T-helper 1 cell treated with Interleukin-12 subunit alpha and Interleukin-12 subunit beta and Interleukin-4 antibody, amounts not matched to agents 30 μg/mL and 1 μg/mL, for 36 hours (primary cell): ENCODE measurements around the gene ZNF345.

Experiments used
- H3K27ac Mint-ChIP-seq: one replicate; pipeline ENCODE4 v1.8.0; 2021; ENCODE audit warnings: mild to moderate bottlenecking, mixed read lengths
- H3K27me3 Mint-ChIP-seq: one replicate; pipeline ENCODE4 v1.8.0; 2021; ENCODE audit warnings: low read depth, mixed read lengths
- H3K36me3 Mint-ChIP-seq: one replicate; pipeline ENCODE4 v1.8.0; 2021; ENCODE audit warnings: low read depth, mixed read lengths
- H3K4me1 Mint-ChIP-seq: one replicate; pipeline ENCODE4 v1.8.0; 2021; ENCODE audit warnings: low read depth, mixed read lengths
- H3K4me3 Mint-ChIP-seq: one replicate; pipeline ENCODE4 v1.8.0; 2021; ENCODE audit warnings: mild to moderate bottlenecking, moderate library complexity, mixed read lengths
- H3K9me3 Mint-ChIP-seq: one replicate; pipeline ENCODE4 v1.8.0; 2021; ENCODE audit warnings: mixed read lengths

Gene ZNF345

GRCh38 chr19:36850559-36851442 is at the start of gene ZNF345:
Gene ZNF345, plus strand, starts transcription at chr19:36850876. Its CDS starts 25,955 bp downstream, at chr19:36876831.
- H3K27me3 Mint-ChIP-seq = no peaks in the 10 kb centered on the region
- H3K36me3 Mint-ChIP-seq = peaks cover 29% of the 10 kb centered on the region
- no peak within 1 kb of the TSS for H3K27ac Mint-ChIP-seq
- H3K9me3 Mint-ChIP-seq = peaks cover 30% of the 10 kb centered on the region
- H3K4me1 Mint-ChIP-seq = peaks cover 4% of the 10 kb centered on the region
- H3K4me3 Mint-ChIP-seq = no peak within 1 kb of the TSS

GRCh38 chr19:36805364-36805763 is 45.3 kb upstream of the ZNF345 start:
- H3K27me3 Mint-ChIP-seq = no peaks in the 10 kb centered on the region
- no peak overlapping the region for H3K27ac Mint-ChIP-seq
- H3K36me3 Mint-ChIP-seq = peaks cover 2% of the 10 kb centered on the region
- H3K4me3 Mint-ChIP-seq = no peak overlapping the region
- H3K9me3 Mint-ChIP-seq = peaks cover 43% of the 10 kb centered on the region
- no peaks in the 10 kb centered on the region for H3K4me1 Mint-ChIP-seq

- no peaks in the 10 kb centered on the region for H3K27me3 Mint-ChIP-seq
- no peak overlapping the region for H3K4me3 Mint-ChIP-seq
- peaks cover 55% of the 10 kb centered on the region for H3K9me3 Mint-ChIP-seq
- peaks cover 5% of the 10 kb centered on the region for H3K36me3 Mint-ChIP-seq
- no peak overlapping the region for H3K27ac Mint-ChIP-seq
- H3K4me1 Mint-ChIP-seq = no peaks in the 10 kb centered on the region
Measured at GRCh38 chr19:36807029-36807428, 43.6 kb upstream of the ZNF345 start.

GRCh38 chr19:36819130-36819630 is 31.5 kb upstream of the ZNF345 start:
- Mint-ChIP-seq H3K9me3 (peaks cover 54% of the 10 kb centered on the region), H3K4me1 (no peaks in the 10 kb centered on the region), H3K27me3 (no peaks in the 10 kb centered on the region), H3K36me3 (peaks cover 45% of the 10 kb centered on the region), H3K4me3 (no peak overlapping the region), H3K27ac (no peak overlapping the region)

- peaks cover 60% of the 10 kb centered on the region for H3K36me3 Mint-ChIP-seq
- H3K4me3 Mint-ChIP-seq = no peak overlapping the region
- H3K27ac Mint-ChIP-seq = no peak overlapping the region
- peaks cover 65% of the 10 kb centered on the region for H3K9me3 Mint-ChIP-seq
- no peaks in the 10 kb centered on the region for H3K27me3 Mint-ChIP-seq
- no peaks in the 10 kb centered on the region for H3K4me1 Mint-ChIP-seq
Measured at GRCh38 chr19:36821758-36822157, 28.9 kb upstream of the ZNF345 start.

GRCh38 chr19:36833430-36833829 is 17.2 kb upstream of the ZNF345 start:
- H3K4me1 Mint-ChIP-seq = no peaks in the 10 kb centered on the region
- no peak overlapping the region for H3K27ac Mint-ChIP-seq
- H3K27me3 Mint-ChIP-seq = no peaks in the 10 kb centered on the region
- peaks cover 57% of the 10 kb centered on the region for H3K36me3 Mint-ChIP-seq
- H3K4me3 Mint-ChIP-seq = no peak overlapping the region
- H3K9me3 Mint-ChIP-seq = peaks cover 68% of the 10 kb centered on the region

GRCh38 chr19:36837176-36837905 is 13.3 kb upstream of the ZNF345 start:
- no peaks in the 10 kb centered on the region for H3K27me3 Mint-ChIP-seq
- peaks cover 4% of the 10 kb centered on the region for H3K4me1 Mint-ChIP-seq
- no peak overlapping the region for H3K27ac Mint-ChIP-seq
- peaks cover 46% of the 10 kb centered on the region for H3K36me3 Mint-ChIP-seq
- H3K4me3 Mint-ChIP-seq = no peak overlapping the region
- H3K9me3 Mint-ChIP-seq = peaks cover 49% of the 10 kb centered on the region

GRCh38 chr19:36837906-36838783 is 12.5 kb upstream of the ZNF345 start, which contains the start of gene ZNF790:
Gene ZNF790, minus strand, starts transcription at chr19:36838387. Its CDS starts 12,768 bp downstream, at chr19:36825619.
- Mint-ChIP-seq H3K27me3 (no peaks in the 10 kb centered on the region), H3K9me3 (peaks cover 44% of the 10 kb centered on the region), H3K4me1 (peaks cover 4% of the 10 kb centered on the region), H3K27ac (peak within 1 kb of the TSS; percentile 67), H3K4me3 (peak within 1 kb of the TSS; percentile 71), H3K36me3 (peaks cover 42% of the 10 kb centered on the region)

GRCh38 chr19:36838784-36839324 is 11.8 kb upstream of the ZNF345 start:
- Mint-ChIP-seq H3K4me3 (peak overlapping the region; percentile 71), H3K36me3 (peaks cover 40% of the 10 kb centered on the region), H3K27ac (peak overlapping the region; percentile 67), H3K4me1 (peaks cover 4% of the 10 kb centered on the region), H3K27me3 (no peaks in the 10 kb centered on the region), H3K9me3 (peaks cover 38% of the 10 kb centered on the region)

- H3K9me3 Mint-ChIP-seq = peaks cover 24% of the 10 kb centered on the region
- peaks cover 4% of the 10 kb centered on the region for H3K4me1 Mint-ChIP-seq
- H3K27me3 Mint-ChIP-seq = no peaks in the 10 kb centered on the region
- H3K36me3 Mint-ChIP-seq = peaks cover 30% of the 10 kb centered on the region
- peak overlapping the region; percentile 87 for H3K27ac Mint-ChIP-seq
- no peak overlapping the region for H3K4me3 Mint-ChIP-seq
Measured at GRCh38 chr19:36847968-36848367, 2.7 kb upstream of the ZNF345 start.

- no peak overlapping the region for H3K27ac Mint-ChIP-seq
- H3K36me3 Mint-ChIP-seq = peaks cover 32% of the 10 kb centered on the region
- peaks cover 33% of the 10 kb centered on the region for H3K9me3 Mint-ChIP-seq
- H3K4me3 Mint-ChIP-seq = no peak overlapping the region
- peaks cover 4% of the 10 kb centered on the region for H3K4me1 Mint-ChIP-seq
- no peaks in the 10 kb centered on the region for H3K27me3 Mint-ChIP-seq
Measured at GRCh38 chr19:36849701-36850558, 746 bp upstream of the ZNF345 start.

- H3K9me3 Mint-ChIP-seq = peaks cover 37% of the 10 kb centered on the region
- H3K27me3 Mint-ChIP-seq = no peaks in the 10 kb centered on the region
- no peak overlapping the region for H3K4me3 Mint-ChIP-seq
Measured at GRCh38 chr19:36851898-36852297, 1.2 kb downstream of the ZNF345 start.

More at GRCh38 chr19:36851898-36852297, 1.2 kb downstream of the ZNF345 start:
- no peak overlapping the region for H3K27ac Mint-ChIP-seq
- H3K36me3 Mint-ChIP-seq = peaks cover 37% of the 10 kb centered on the region
- peaks cover 4% of the 10 kb centered on the region for H3K4me1 Mint-ChIP-seq
